Testis (tissue), 3 donors: ENCODE data around the gene MAP2K2. TPM values are rescaled to one million over a fixed set of nuclear protein-coding genes. Genes with fewer than 3 reads are reported as not detected.

ENCODE experiments used
- DNase-seq: peaks from one replicate; pipeline ENCODE4 v3.0.0-alpha.2; 2019
- H3K27ac ChIP-seq, 2 donors: fragments of 200-600 bp; sonication (generic); one replicate each; pipeline ENCODE4 v1.5.1; 2019
- H3K27me3 ChIP-seq: fragments of 200-600 bp; sonication (generic); one replicate; pipeline ENCODE4 v1.5.1; 2019
- H3K36me3 ChIP-seq: fragments of 200-600 bp; sonication (generic); one replicate; pipeline ENCODE4 v1.5.1; 2017; ENCODE audit warnings: low read depth; ENCODE audit errors: missing control alignments
- H3K4me1 ChIP-seq: fragments of 200-600 bp; sonication (generic); one replicate; pipeline ENCODE4 v1.5.1; 2019
- H3K4me3 ChIP-seq, 2 donors: fragments of 200-600 bp; sonication (generic); one replicate each; pipeline ENCODE4 v1.5.1; 2017 to 2019
- H3K9me3 ChIP-seq: fragments of 200-600 bp; sonication (generic); one replicate; pipeline ENCODE4 v1.5.1; 2017
- CTCF ChIP-seq, 3 experiments: fragments of 450-650 bp in 2 of 3; fragments of 200-600 bp in 1 of 3; sonication (generic) in 1 of 3; IDR thresholded peaks; one replicate each; pipeline ENCODE4 v1.5.1; 2016 to 2019; ENCODE audit warnings: antibody characterized with exemption in 3 of 3, mild to moderate bottlenecking in 2 of 3, moderate library complexity in 1 of 3
- POLR2A ChIP-seq: fragments of 450-650 bp; IDR thresholded peaks from one replicate; pipeline ENCODE4 v1.6.1; 2017; ENCODE audit warnings: antibody characterized with exemption, mild to moderate bottlenecking, moderate library complexity
- WGBS, 2 donors: methylation state at CpG; one replicate each; pipeline ENCODE4 v1.1.5; 2018; 5-methylcytosine and 5-hydroxymethylcytosine counted together
- intact Hi-C: fragments of 100-400 bp; cut with DNase I; formaldehyde crosslinking; loops from one replicate; pipeline ENCODE4 v1.15.1; 2023; ENCODE audit warnings: low total_unique reads
- polyA plus RNA-seq: library from polyadenylated mRNA; stranded (reverse); fragments of 350-450 nt; fragmentation: Illumina TruSeq; extraction: RNeasy Lipid Tissue Mini Kit (QIAGEN cat#74804); gene quantifications from one replicate; pipeline ENCODE4 v1.2.3, GENCODE V29; 2014; ENCODE audit warnings: low read depth, low replicate concordance; ENCODE audit not compliant: insufficient read depth
- total RNA-seq, 2 donors: library from RNA; depleted of rRNA; stranded (reverse); fragments of >200 nt; gene quantifications; one replicate each; pipeline ENCODE4 v1.2.3, GENCODE V29; 2016

Gene MAP2K2
- total and polyA plus RNA-seq, 3 donors from 2014 or later = 181 to 241 (median 225) TPM

GRCh38 chr19:4057931-4058692 is 65.8 kb downstream of the MAP2K2 start:
- DNase-seq = peak; percentile 61
- Histone ChIP-seq H3K36me3 (no peaks in the 10 kb centered on the region), H3K9me3 (no peaks in the 10 kb centered on the region), H3K4me1 (peaks cover 56% of the 10 kb centered on the region), H3K27ac (peak overlapping the region; percentile 95 to 98), H3K4me3 (no peak overlapping the region), H3K27me3 (no peaks in the 10 kb centered on the region)
- intact Hi-C loops = no loop called here
- 36 to 61% methylated on average over 18 to 22 of the region's 22 CpGs for WGBS, 2 donors
- TF ChIP-seq CTCF (IDR thresholded peaks at IDR 0.05) (no peak), POLR2A (no peak)

GRCh38 chr19:4055209-4055552 is 68.7 kb downstream of the MAP2K2 start:
- H3K9me3 ChIP-seq = no peaks in the 10 kb centered on the region
- 77 to 94% methylated on average over 9 to 20 of the region's 20 CpGs for WGBS, 2 donors
- no peaks in the 10 kb centered on the region for H3K36me3 ChIP-seq
- TF ChIP-seq CTCF (IDR thresholded peaks at IDR 0.05) (no peak), POLR2A (no peak)
- peaks cover 36% of the 10 kb centered on the region for H3K4me1 ChIP-seq
- H3K27me3 ChIP-seq = no peaks in the 10 kb centered on the region
- intact Hi-C loops = no loop called here
- no peak overlapping the region for H3K27ac ChIP-seq
- no peak for DNase-seq
- peak overlapping the region in 1 of 2 donors; percentile 34 for H3K4me3 ChIP-seq

- H3K36me3 ChIP-seq = no peaks in the 10 kb centered on the region
- WGBS, 2 donors = 50 to 77% methylated on average over 34 to 84 of the region's 91 CpGs
- H3K4me1 ChIP-seq = peaks cover 30% of the 10 kb centered on the region
- TF ChIP-seq POLR2A = no peak
- TF ChIP-seq CTCF (IDR thresholded peaks at IDR 0.05) = no peak
- DNase-seq = no peak
- intact Hi-C loops = no loop called here
- no peaks in the 10 kb centered on the region for H3K27me3 ChIP-seq
- H3K27ac ChIP-seq = no peak overlapping the region
- peak overlapping the region in 1 of 2 donors; percentile 34 for H3K4me3 ChIP-seq
- no peaks in the 10 kb centered on the region for H3K9me3 ChIP-seq
These were observed 69.3 kb downstream of the MAP2K2 start for GRCh38 chr19:4054441-4055208.

GRCh38 chr19:4053423-4054324 is 70.2 kb downstream of the MAP2K2 start:
- no peaks in the 10 kb centered on the region for H3K9me3 ChIP-seq
- intact Hi-C loops = no loop called here
- no peak overlapping the region for H3K27ac ChIP-seq
- H3K4me1 ChIP-seq = peaks cover 22% of the 10 kb centered on the region
- TF ChIP-seq POLR2A (no peak), CTCF (IDR thresholded peaks at IDR 0.05) (no peak)
- peak overlapping the region in 1 of 2 donors; percentile 34 for H3K4me3 ChIP-seq
- 66 to 81% methylated on average over 37 to 82 of the region's 82 CpGs for WGBS, 2 donors
- no peaks in the 10 kb centered on the region for H3K27me3 ChIP-seq
- DNase-seq = no peak
- no peaks in the 10 kb centered on the region for H3K36me3 ChIP-seq
